WERI-Rb-1 (cell line): ENCODE measurements around the gene NUCB2.

Experiments
- DNase-seq: peaks from one replicate; pipeline ENCODE4 v3.0.0-alpha.2; 2020
- H3K27ac ChIP-seq: fragments of 250-450 bp; sonication (Bioruptor Pico); 2 replicates; pipeline ENCODE4 v1.5.1; 2020; ENCODE audit warnings: mild to moderate bottlenecking, moderate library complexity
- H3K27me3 ChIP-seq: fragments of 250-450 bp; sonication (Bioruptor Pico); 2 replicates; pipeline ENCODE4 v1.5.1; 2021; ENCODE audit warnings: mild to moderate bottlenecking, low read depth, moderate library complexity; ENCODE audit not compliant: insufficient read depth, severe bottlenecking
- H3K36me3 ChIP-seq: fragments of 250-450 bp; sonication (Bioruptor Pico); 2 replicates; pipeline ENCODE4 v1.5.1; 2020; ENCODE audit warnings: mild to moderate bottlenecking, moderate library complexity
- H3K4me3 ChIP-seq: 2 replicates; pipeline ENCODE4 v1.5.1; 2011; ENCODE audit warnings: low read depth, mild to moderate bottlenecking, control low read depth, low read length
- H3K9me3 ChIP-seq: fragments of 250-450 bp; sonication (Bioruptor Pico); 2 replicates; pipeline ENCODE4 v1.5.1; 2021; ENCODE audit warnings: mild to moderate bottlenecking, moderate library complexity; ENCODE audit not compliant: severe bottlenecking
- TF ChIP-seq, protein P1 (sequence below): IDR thresholded peaks from 2 replicates; pipeline ENCODE4 v1.5.1; 2011; ENCODE audit warnings: low read depth, mild to moderate bottlenecking, control low read depth, inconsistent platforms, low read length

Gene NUCB2

DNA sequence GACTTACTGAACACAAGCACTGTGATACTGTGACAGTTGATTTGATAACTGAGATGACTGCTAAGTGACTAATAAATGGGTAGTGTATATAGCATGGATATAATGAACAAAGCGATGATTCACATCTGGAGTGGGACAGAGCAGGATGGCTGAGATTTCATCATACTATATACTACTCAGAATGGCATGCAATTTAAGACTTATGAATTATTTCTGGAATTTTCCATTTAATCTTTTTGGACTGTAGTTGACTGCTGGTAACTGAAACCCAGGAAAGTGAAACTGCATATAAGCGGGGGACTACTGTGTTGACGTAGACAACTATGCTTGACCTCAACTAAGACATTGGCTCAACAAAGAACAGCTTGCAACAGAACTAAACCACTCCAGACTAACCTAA is 20.0 kb upstream of the NUCB2 start:
- Histone ChIP-seq H3K27ac (no peak overlapping the region), H3K36me3 (no peaks in the 10 kb centered on the region), H3K27me3 (no peaks in the 10 kb centered on the region), H3K4me3 (no peak overlapping the region), H3K9me3 (no peaks in the 10 kb centered on the region)
- DNase-seq, result no peak
- TF ChIP-seq, protein P1, sequence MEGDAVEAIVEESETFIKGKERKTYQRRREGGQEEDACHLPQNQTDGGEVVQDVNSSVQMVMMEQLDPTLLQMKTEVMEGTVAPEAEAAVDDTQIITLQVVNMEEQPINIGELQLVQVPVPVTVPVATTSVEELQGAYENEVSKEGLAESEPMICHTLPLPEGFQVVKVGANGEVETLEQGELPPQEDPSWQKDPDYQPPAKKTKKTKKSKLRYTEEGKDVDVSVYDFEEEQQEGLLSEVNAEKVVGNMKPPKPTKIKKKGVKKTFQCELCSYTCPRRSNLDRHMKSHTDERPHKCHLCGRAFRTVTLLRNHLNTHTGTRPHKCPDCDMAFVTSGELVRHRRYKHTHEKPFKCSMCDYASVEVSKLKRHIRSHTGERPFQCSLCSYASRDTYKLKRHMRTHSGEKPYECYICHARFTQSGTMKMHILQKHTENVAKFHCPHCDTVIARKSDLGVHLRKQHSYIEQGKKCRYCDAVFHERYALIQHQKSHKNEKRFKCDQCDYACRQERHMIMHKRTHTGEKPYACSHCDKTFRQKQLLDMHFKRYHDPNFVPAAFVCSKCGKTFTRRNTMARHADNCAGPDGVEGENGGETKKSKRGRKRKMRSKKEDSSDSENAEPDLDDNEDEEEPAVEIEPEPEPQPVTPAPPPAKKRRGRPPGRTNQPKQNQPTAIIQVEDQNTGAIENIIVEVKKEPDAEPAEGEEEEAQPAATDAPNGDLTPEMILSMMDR, result no peak

DNA sequence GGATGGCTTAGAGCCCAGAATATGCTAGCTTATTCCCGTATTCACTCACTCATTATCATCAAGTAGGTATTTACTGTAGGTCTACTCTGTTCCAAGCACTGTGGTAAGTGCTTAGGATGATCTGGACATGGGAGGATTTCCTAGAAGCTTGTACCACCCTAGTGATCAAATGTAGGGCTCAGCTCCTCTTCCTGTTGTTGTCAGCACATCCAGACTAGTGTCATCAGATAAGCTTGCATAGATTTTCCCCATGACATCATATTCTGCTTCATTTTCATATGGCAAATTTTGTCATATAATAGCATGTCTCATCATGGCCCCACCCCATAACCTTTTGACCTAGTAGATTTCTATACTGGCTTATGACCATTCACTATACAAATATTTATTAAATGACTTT is 19.3 kb upstream of the NUCB2 start:
- DNase-seq, result no peak
- H3K27ac ChIP-seq, result no peak overlapping the region
- TF ChIP-seq, protein P1, result no peak
- H3K36me3 ChIP-seq, result no peaks in the 10 kb centered on the region
- H3K9me3 ChIP-seq, result no peaks in the 10 kb centered on the region
- H3K4me3 ChIP-seq, result no peak overlapping the region
- no peaks in the 10 kb centered on the region for H3K27me3 ChIP-seq

DNA sequence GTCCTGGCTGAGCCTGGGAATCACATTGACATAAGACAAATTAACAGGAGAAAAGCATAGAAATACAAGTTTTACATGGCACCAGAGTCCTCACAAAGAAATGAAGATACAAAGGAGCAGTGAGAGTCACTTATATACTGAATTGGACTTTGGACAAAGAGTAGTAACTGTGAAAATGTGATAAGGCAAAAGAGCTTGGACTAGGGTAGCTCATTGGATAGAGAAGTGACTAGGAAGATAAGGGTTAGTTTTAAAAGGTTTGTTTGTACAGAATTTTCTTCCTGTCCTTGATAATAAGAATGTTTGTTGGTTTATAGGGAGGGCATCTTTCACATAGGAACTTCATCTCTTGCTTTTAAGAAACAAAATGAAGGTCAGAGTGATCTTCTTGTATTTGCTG is 17.9 kb upstream of the NUCB2 start:
- TF ChIP-seq, protein P1, result no peak
- Histone ChIP-seq H3K9me3 (no peaks in the 10 kb centered on the region), H3K27ac (no peak overlapping the region), H3K36me3 (no peaks in the 10 kb centered on the region), H3K27me3 (no peaks in the 10 kb centered on the region), H3K4me3 (no peak overlapping the region)
- DNase-seq, result no peak

DNA sequence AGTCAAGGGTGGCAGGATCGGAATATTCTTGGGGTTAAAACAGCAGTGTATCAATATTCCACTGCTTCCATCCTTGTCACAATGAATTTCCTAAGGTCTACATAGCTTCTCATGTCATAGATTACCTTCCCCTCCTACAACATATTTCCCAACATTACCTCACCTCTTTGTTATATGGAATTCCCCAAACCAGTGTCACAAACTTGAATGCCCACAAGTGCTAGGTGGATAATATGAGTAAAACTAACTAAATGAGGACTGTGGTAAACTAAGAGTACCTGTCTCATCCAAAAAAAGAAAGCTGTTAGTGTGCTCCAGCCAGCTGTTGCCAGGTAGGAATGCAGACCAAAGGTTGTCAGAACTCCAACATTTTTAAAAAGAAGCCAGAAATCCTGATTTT is 17.0 kb upstream of the NUCB2 start:
- TF ChIP-seq, protein P1, result no peak
- Histone ChIP-seq H3K27ac (no peak overlapping the region), H3K27me3 (no peaks in the 10 kb centered on the region)

DNA sequence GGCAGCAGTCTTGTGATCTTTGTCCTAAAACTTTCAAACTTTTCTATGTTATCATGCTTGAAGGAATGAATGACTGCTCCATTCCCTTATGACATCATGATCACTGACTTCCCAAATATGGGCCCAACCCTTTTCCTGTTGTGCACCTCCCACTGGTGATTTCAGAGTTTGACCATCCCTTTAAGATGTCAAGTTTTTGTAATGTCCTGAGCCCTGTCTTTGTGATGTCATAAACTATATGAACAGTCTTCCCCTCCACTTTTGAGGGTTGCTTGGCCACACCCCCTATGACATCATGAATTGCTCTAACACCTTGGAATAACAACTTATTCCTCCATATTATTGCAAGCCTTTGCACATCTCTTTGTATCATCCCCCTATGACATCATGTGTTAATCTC is 16.5 kb upstream of the NUCB2 start:
- DNase-seq, result no peak
- H3K27me3 ChIP-seq, result no peaks in the 10 kb centered on the region

More for the DNA sequence above, 17.0 kb upstream of the NUCB2 start:
- no peaks in the 10 kb centered on the region for H3K36me3 ChIP-seq
- no peak for DNase-seq
- H3K9me3 ChIP-seq, result no peaks in the 10 kb centered on the region
- H3K4me3 ChIP-seq, result no peak overlapping the region

DNA sequence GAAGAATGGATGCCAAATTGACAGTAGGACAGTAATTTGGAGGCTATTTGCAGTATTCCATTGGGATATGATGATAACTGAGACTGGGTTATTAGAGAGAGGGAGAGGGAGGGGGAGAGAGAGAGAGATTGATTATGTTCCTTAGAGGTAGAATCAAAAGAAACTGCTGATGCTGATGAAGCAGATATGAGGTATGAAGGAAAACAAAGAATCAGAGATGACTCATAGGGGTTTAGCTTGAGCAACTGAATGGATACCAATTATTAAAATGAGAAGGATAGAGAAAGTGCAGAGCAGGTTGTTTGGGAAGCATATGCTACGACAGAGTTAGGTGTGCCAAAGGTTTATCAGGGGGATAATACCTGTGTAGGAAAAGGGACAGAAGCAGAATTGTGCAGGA is 12.8 kb upstream of the NUCB2 start:
- no peak for DNase-seq
- no peaks in the 10 kb centered on the region for H3K36me3 ChIP-seq
- TF ChIP-seq, protein P1, result no peak
- no peaks in the 10 kb centered on the region for H3K9me3 ChIP-seq
- H3K27ac ChIP-seq, result no peak overlapping the region
- H3K4me3 ChIP-seq, result no peak overlapping the region
- no peaks in the 10 kb centered on the region for H3K27me3 ChIP-seq

More for the DNA sequence above, 16.5 kb upstream of the NUCB2 start:
- Histone ChIP-seq H3K27ac (no peak overlapping the region), H3K9me3 (no peaks in the 10 kb centered on the region), H3K4me3 (no peak overlapping the region), H3K36me3 (no peaks in the 10 kb centered on the region)
- TF ChIP-seq, protein P1, result no peak
